WTC11 (cell line): Measurements from ENCODE around the gene TNP1. TPM values are rescaled to one million over a fixed set of nuclear protein-coding genes. Genes with fewer than 3 reads are reported as not detected.

Experiments used
- ATAC-seq: fragments of 200-7000 bp; cut with Tn5 transposase; 2 replicates; pipeline ENCODE4 v1.10.0; 2021; ENCODE audit warnings: mild to moderate bottlenecking, moderate library complexity
- CTCF ChIA-PET: fragments of 300-600 bp; sonication (Branson Sonifier 250); formaldehyde crosslinking; loops from one replicate; lab custom pipeline; 2021; ENCODE audit warnings: antibody characterized with exemption; lab: Charles Lee
- POLR2A ChIA-PET: fragments of 350-600 bp; sonication (Branson Sonifier 250); formaldehyde crosslinking; loops from one replicate; lab custom pipeline; 2021; ENCODE audit warnings: antibody characterized with exemption; lab: Charles Lee
- DNase-seq: peaks from one replicate; pipeline ENCODE4 v3.0.0; 2021; ENCODE audit warnings: low spot score
- H3K27ac Mint-ChIP-seq: 2 replicates; pipeline ENCODE4 v1.8.0; 2021; ENCODE audit warnings: mixed read lengths
- H3K27me3 Mint-ChIP-seq: 2 replicates; pipeline ENCODE4 v1.8.0; 2021; ENCODE audit warnings: low read depth, mild to moderate bottlenecking, moderate library complexity, mixed read lengths
- H3K36me3 Mint-ChIP-seq: 2 replicates; pipeline ENCODE4 v1.8.0; 2021; ENCODE audit warnings: mixed read lengths
- H3K4me1 Mint-ChIP-seq: 2 replicates; pipeline ENCODE4 v1.8.0; 2022; ENCODE audit warnings: mixed read lengths
- H3K4me3 Mint-ChIP-seq: 2 replicates; pipeline ENCODE4 v1.8.0; 2021; ENCODE audit warnings: mild to moderate bottlenecking, moderate library complexity, mixed read lengths
- H3K9me3 Mint-ChIP-seq: 2 replicates; pipeline ENCODE4 v1.8.0; 2021; ENCODE audit warnings: mixed read lengths
- ARID4B ChIP-seq: sonication (generic); formaldehyde crosslinking; IDR thresholded peaks from 2 replicates; pipeline ENCODE4 v1.8.0; 2023; ENCODE audit warnings: missing genetic modification reagents, mild to moderate bottlenecking, borderline replicate concordance
- CBFB ChIP-seq: sonication (generic); formaldehyde crosslinking; IDR thresholded peaks from 2 replicates; pipeline ENCODE4 v1.8.1; 2022; ENCODE audit warnings: mild to moderate bottlenecking, low read depth, missing genetic modification reagents
- FOXK1 ChIP-seq: sonication (generic); formaldehyde crosslinking; IDR thresholded peaks from 2 replicates; pipeline ENCODE4 v1.8.0; 2022; ENCODE audit warnings: mild to moderate bottlenecking, moderate library complexity, missing genetic modification reagents
- GRHL2 ChIP-seq: fragments of 250-450 bp; sonication (Bioruptor Pico); IDR thresholded peaks from 2 replicates; pipeline ENCODE4 v1.8.0; 2022; ENCODE audit warnings: mild to moderate bottlenecking, moderate library complexity; ENCODE audit not compliant: insufficient replicate concordance, severe bottlenecking
- IRF2 ChIP-seq: sonication (generic); formaldehyde crosslinking; IDR thresholded peaks from 2 replicates; pipeline ENCODE4 v1.8.0; 2022; ENCODE audit warnings: low read depth, missing genetic modification reagents, borderline replicate concordance
- MLX ChIP-seq: sonication (generic); formaldehyde crosslinking; IDR thresholded peaks from 2 replicates; pipeline ENCODE4 v1.8.1; 2023; ENCODE audit warnings: mild to moderate bottlenecking, missing genetic modification reagents, moderate library complexity
- NR1H2 ChIP-seq: sonication (generic); formaldehyde crosslinking; IDR thresholded peaks from 2 replicates; pipeline ENCODE4 v1.9.0; 2021; ENCODE audit warnings: mild to moderate bottlenecking, moderate library complexity, missing genetic modification reagents
- SOX15 ChIP-seq: fragments of 250-450 bp; sonication (Bioruptor Pico); IDR thresholded peaks from 2 replicates; pipeline ENCODE4 v1.9.0; 2021; ENCODE audit warnings: mild to moderate bottlenecking
- TEAD1 ChIP-seq: sonication (generic); formaldehyde crosslinking; IDR thresholded peaks from 2 replicates; pipeline ENCODE4 v1.8.0; 2022; ENCODE audit warnings: mild to moderate bottlenecking, missing genetic modification reagents
- ZBTB43 ChIP-seq: sonication (generic); formaldehyde crosslinking; IDR thresholded peaks from 2 replicates; pipeline ENCODE4 v1.8.1; 2023; ENCODE audit warnings: mild to moderate bottlenecking, missing genetic modification reagents
- ZNF317 ChIP-seq: sonication (generic); formaldehyde crosslinking; IDR thresholded peaks from 2 replicates; pipeline ENCODE4 v1.8.1; 2023; ENCODE audit warnings: low read depth, mild to moderate bottlenecking, moderate library complexity, missing genetic modification reagents, borderline replicate concordance
- ZNF532 ChIP-seq: fragments of 250-450 bp; sonication (Bioruptor Pico); IDR thresholded peaks from 2 replicates; pipeline ENCODE4 v1.9.0; 2021; ENCODE audit warnings: mild to moderate bottlenecking, borderline replicate concordance
- ZNF671 ChIP-seq: fragments of 250-450 bp; sonication (Bioruptor Pico); IDR thresholded peaks from 2 replicates; pipeline ENCODE4 v1.8.0; 2021; ENCODE audit warnings: mild to moderate bottlenecking
- total RNA-seq: library from RNA; stranded (reverse); gene quantifications from 3 replicates; pipeline ENCODE4 v1.2.3, GENCODE V29; 2021

TNP1 gene
- total RNA-seq, 1 experiment from 2014 or later: not detected

- TF ChIP-seq ZBTB43 (CRISPR knock-in tag): no peak
- TF ChIP-seq NR1H2 (CRISPR knock-in tag): no peak
- no peak for TF ChIP-seq ARID4B (CRISPR knock-in tag)
- no peak for TF ChIP-seq MLX
- no peak for TF ChIP-seq SOX15 (CRISPR knock-in tag)
- TF ChIP-seq CBFB (CRISPR knock-in tag): no peak
- TF ChIP-seq FOXK1: no peak
- no peak for TF ChIP-seq GRHL2 (CRISPR knock-in tag)
- TF ChIP-seq, all 79 proteins: peak for 0
Observed at GRCh38 chr2:216860426-216861137, 718 bp upstream of the TNP1 start (continued).

- Mint-ChIP-seq H3K27me3 (no peaks in the 10 kb centered on the region), H3K36me3 (no peaks in the 10 kb centered on the region), H3K27ac (no peak overlapping the region), H3K9me3 (no peaks in the 10 kb centered on the region), H3K4me1 (peaks cover 14% of the 10 kb centered on the region), H3K4me3 (no peak overlapping the region)
- POLR2A ChIA-PET: no interaction called here
- DNase-seq (no peak), ATAC-seq (no peak)
- TF ChIP-seq ZNF317 (CRISPR knock-in tag): no peak
- no peak for TF ChIP-seq TEAD1 (CRISPR knock-in tag)
- no peak for TF ChIP-seq ZNF671
- no peak for TF ChIP-seq IRF2 (CRISPR knock-in tag)
- TF ChIP-seq ZNF532 (CRISPR knock-in tag): no peak
- CTCF ChIA-PET: no interaction called here
Observed at GRCh38 chr2:216858312-216858711, 1.6 kb downstream of the TNP1 start.
